ENCODE data around the gene CAMTA1. TPM values are rescaled to one million over a fixed set of nuclear protein-coding genes. Genes with fewer than 3 reads are reported as not detected.

CAMTA1 gene
- total RNA-seq, 2 donors from 2014 or later, result 105 to 113 TPM

GRCh38 chr1:7406641-7407543 lies 621.6 kb downstream of the CAMTA1 start:
- Histone ChIP-seq H3K36me3 (no peaks in the 10 kb centered on the region), H3K4me3 (no peak overlapping the region), H3K9me3 (no peaks in the 10 kb centered on the region), H3K27me3 (replicated peaks; ENCODE audit: insufficient read depth) (no peaks in the 10 kb centered on the region), H3K4me1 (ENCODE audit: control insufficient read depth in 1 of 2, low read depth in 2 of 2) (no peaks in the 10 kb centered on the region), H3K27ac (no peak overlapping the region)
- ATAC-seq (ENCODE audit: insufficient number of reproducible peaks, low FRiP score, low read depth), result no peak
- TF ChIP-seq CTCF (IDR thresholded peaks at IDR 0.05), result no peak
- no peak for DNase-seq (ENCODE audit: low spot score)

GRCh38 chr1:7407544-7407895 lies 622.3 kb downstream of the CAMTA1 start:
- Histone ChIP-seq H3K4me3 (no peak overlapping the region), H3K27me3 (replicated peaks; ENCODE audit: insufficient read depth) (no peaks in the 10 kb centered on the region), H3K36me3 (no peaks in the 10 kb centered on the region), H3K4me1 (ENCODE audit: control insufficient read depth in 1 of 2, low read depth in 2 of 2) (no peaks in the 10 kb centered on the region), H3K27ac (no peak overlapping the region), H3K9me3 (no peaks in the 10 kb centered on the region)
- DNase-seq (ENCODE audit: low spot score) (no peak), ATAC-seq (ENCODE audit: insufficient number of reproducible peaks, low FRiP score, low read depth) (no peak)
- TF ChIP-seq CTCF (IDR thresholded peaks at IDR 0.05), result no peak

- no peak for ATAC-seq (ENCODE audit: insufficient number of reproducible peaks, low FRiP score, low read depth)
- no peak for DNase-seq (ENCODE audit: low spot score)
- H3K27me3 ChIP-seq (replicated peaks; ENCODE audit: insufficient read depth), result no peaks in the 10 kb centered on the region
- no peaks in the 10 kb centered on the region for H3K36me3 ChIP-seq
- H3K9me3 ChIP-seq, result no peaks in the 10 kb centered on the region
- no peaks in the 10 kb centered on the region for H3K4me1 ChIP-seq (ENCODE audit: control insufficient read depth in 1 of 2, low read depth in 2 of 2)
- no peak for TF ChIP-seq CTCF (IDR thresholded peaks at IDR 0.05)
- H3K27ac ChIP-seq, result no peak overlapping the region
- no peak overlapping the region for H3K4me3 ChIP-seq
Measured at GRCh38 chr1:7407980-7408770, 622.9 kb downstream of the CAMTA1 start.

- no peaks in the 10 kb centered on the region for H3K4me1 ChIP-seq (ENCODE audit: control insufficient read depth in 1 of 2, low read depth in 2 of 2)
- no peaks in the 10 kb centered on the region for H3K27me3 ChIP-seq (replicated peaks; ENCODE audit: insufficient read depth)
- H3K36me3 ChIP-seq, result no peaks in the 10 kb centered on the region
- no peak for TF ChIP-seq CTCF (IDR thresholded peaks at IDR 0.05)
- H3K9me3 ChIP-seq, result no peaks in the 10 kb centered on the region
- no peak overlapping the region for H3K4me3 ChIP-seq
- ATAC-seq (ENCODE audit: insufficient number of reproducible peaks, low FRiP score, low read depth) (no peak), DNase-seq (ENCODE audit: low spot score) (no peak)
- H3K27ac ChIP-seq, result no peak overlapping the region
Measured at GRCh38 chr1:7408771-7409150, 623.5 kb downstream of the CAMTA1 start.

- H3K4me1 ChIP-seq (ENCODE audit: control insufficient read depth in 1 of 2, low read depth in 2 of 2), result no peaks in the 10 kb centered on the region
- no peak for ATAC-seq (ENCODE audit: insufficient number of reproducible peaks, low FRiP score, low read depth)
- H3K4me3 ChIP-seq, result no peak overlapping the region
- H3K27ac ChIP-seq, result no peak overlapping the region
- DNase-seq (ENCODE audit: low spot score), result no peak
- no peaks in the 10 kb centered on the region for H3K27me3 ChIP-seq (replicated peaks; ENCODE audit: insufficient read depth)
- TF ChIP-seq CTCF (IDR thresholded peaks at IDR 0.05), result no peak
- no peaks in the 10 kb centered on the region for H3K9me3 ChIP-seq
- no peaks in the 10 kb centered on the region for H3K36me3 ChIP-seq
Measured at GRCh38 chr1:7409278-7409677, 624.0 kb downstream of the CAMTA1 start.
